Fibroblast of lung (primary cell): Measurements from ENCODE around the gene GCHFR.

Source experiments
- EZH2 ChIP-seq: IDR thresholded peaks from 2 replicates; pipeline ENCODE4 v1.5.1; 2012; ENCODE audit warnings: low read length, control low read depth, mild to moderate bottlenecking; ENCODE audit errors: missing control alignments
- TF ChIP-seq, protein P1 (sequence below), 2 donors: IDR thresholded peaks in 1 of 2; conservative IDR thresholded peaks in 1 of 2; 1 replicate in 1 of 2; 2 replicates in 1 of 2; pipeline ENCODE4 v1.5.1; 2011 to 2012; ENCODE audit warnings: low read length in 2 of 2, control low read depth in 1 of 2, inconsistent platforms in 1 of 2, low read depth in 1 of 2, mild to moderate bottlenecking in 1 of 2

DNA sequence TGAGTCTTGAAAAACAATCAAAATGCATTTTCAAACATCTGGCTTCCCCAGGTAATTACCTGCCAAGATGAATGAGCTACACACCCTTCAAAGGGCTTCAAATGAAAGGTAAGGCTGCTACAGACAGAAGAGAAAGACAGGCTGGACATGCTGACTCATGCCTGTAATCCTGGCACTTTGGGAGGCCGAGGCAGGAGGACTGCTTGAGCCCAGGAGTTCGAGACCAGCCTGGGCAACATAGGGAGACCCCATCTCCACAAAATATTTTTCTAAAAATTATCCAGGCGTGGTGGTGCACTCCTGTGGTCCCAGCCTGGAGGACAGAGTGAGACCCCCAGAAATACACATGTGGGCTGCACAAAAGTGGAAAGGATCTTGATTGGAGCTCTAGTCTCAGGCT lies 28.5 kb downstream of the GCHFR start:
- TF ChIP-seq, protein P1, sequence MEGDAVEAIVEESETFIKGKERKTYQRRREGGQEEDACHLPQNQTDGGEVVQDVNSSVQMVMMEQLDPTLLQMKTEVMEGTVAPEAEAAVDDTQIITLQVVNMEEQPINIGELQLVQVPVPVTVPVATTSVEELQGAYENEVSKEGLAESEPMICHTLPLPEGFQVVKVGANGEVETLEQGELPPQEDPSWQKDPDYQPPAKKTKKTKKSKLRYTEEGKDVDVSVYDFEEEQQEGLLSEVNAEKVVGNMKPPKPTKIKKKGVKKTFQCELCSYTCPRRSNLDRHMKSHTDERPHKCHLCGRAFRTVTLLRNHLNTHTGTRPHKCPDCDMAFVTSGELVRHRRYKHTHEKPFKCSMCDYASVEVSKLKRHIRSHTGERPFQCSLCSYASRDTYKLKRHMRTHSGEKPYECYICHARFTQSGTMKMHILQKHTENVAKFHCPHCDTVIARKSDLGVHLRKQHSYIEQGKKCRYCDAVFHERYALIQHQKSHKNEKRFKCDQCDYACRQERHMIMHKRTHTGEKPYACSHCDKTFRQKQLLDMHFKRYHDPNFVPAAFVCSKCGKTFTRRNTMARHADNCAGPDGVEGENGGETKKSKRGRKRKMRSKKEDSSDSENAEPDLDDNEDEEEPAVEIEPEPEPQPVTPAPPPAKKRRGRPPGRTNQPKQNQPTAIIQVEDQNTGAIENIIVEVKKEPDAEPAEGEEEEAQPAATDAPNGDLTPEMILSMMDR (conservative IDR thresholded peaks at IDR 0.05 in 1 of 2, IDR thresholded peaks at IDR 0.05 in 1 of 2; ENCODE audit: low read depth in 1 of 2, low read length in 2 of 2), result no peak
- TF ChIP-seq EZH2, result no peak
